HFF-Myc (cell line): ENCODE data around the gene CLNK.

Experiments
- DNase-seq: peaks from one replicate; pipeline ENCODE4 v3.0.0-alpha.2; 2011; ENCODE audit warnings: low read depth; ENCODE audit errors: extremely low read depth
- H3K4me3 ChIP-seq: replicated peaks from 2 replicates; pipeline ENCODE4 v1.5.1; 2011; ENCODE audit warnings: low read depth, mild to moderate bottlenecking, control low read depth, low read length
- CTCF ChIP-seq: IDR thresholded peaks from 2 replicates; pipeline ENCODE4 v1.5.1; 2012; ENCODE audit warnings: mild to moderate bottlenecking, low read depth, low read length, control low read depth; ENCODE audit errors: missing control alignments

The CLNK gene

GRCh38 chr4:10684631-10685030 lies at the start of gene CLNK:
TSS of gene CLNK (minus strand) at chr4:10684768. CDS start at chr4:10667869, 16,899 bp downstream.
- TF ChIP-seq CTCF = no peak
- H3K4me3 ChIP-seq = no peak within 1 kb of the TSS
- no peak for DNase-seq

- no peak overlapping the region for H3K4me3 ChIP-seq
- no peak for DNase-seq
- TF ChIP-seq CTCF = no peak
Observed at GRCh38 chr4:10733481-10734062, 49.0 kb upstream of the CLNK start.

GRCh38 chr4:10732914-10733415 lies 48.4 kb upstream of the CLNK start:
- DNase-seq = no peak
- no peak for TF ChIP-seq CTCF
- H3K4me3 ChIP-seq = no peak overlapping the region

GRCh38 chr4:10732235-10732913 lies 47.8 kb upstream of the CLNK start:
- no peak for TF ChIP-seq CTCF
- DNase-seq = no peak
- no peak overlapping the region for H3K4me3 ChIP-seq

GRCh38 chr4:10731690-10732089 lies 47.1 kb upstream of the CLNK start:
- no peak overlapping the region for H3K4me3 ChIP-seq
- DNase-seq = no peak
- no peak for TF ChIP-seq CTCF

GRCh38 chr4:10731162-10731561 lies 46.6 kb upstream of the CLNK start:
- no peak for DNase-seq
- no peak for TF ChIP-seq CTCF
- H3K4me3 ChIP-seq = no peak overlapping the region
